A673 (cell line): ENCODE data around the gene DKKL1.

Experiments
- EZH2 ChIP-seq: fragments of 200-600 bp; sonication (generic); IDR thresholded peaks from 2 replicates; pipeline ENCODE4 v1.6.1; 2017; ENCODE audit warnings: borderline replicate concordance, low read depth, mild to moderate bottlenecking, mixed read lengths, antibody characterized with exemption, low read length; ENCODE audit not compliant: poor library complexity, severe bottlenecking
- TF ChIP-seq, protein P1 (sequence below): fragments of 300-800, 200-600 bp; sonication (generic); conservative IDR thresholded peaks from 2 replicates; pipeline ENCODE4 v1.5.1; 2017; ENCODE audit warnings: low read depth, mild to moderate bottlenecking, antibody characterized with exemption, low read length, moderate library complexity, mixed read lengths

DNA sequence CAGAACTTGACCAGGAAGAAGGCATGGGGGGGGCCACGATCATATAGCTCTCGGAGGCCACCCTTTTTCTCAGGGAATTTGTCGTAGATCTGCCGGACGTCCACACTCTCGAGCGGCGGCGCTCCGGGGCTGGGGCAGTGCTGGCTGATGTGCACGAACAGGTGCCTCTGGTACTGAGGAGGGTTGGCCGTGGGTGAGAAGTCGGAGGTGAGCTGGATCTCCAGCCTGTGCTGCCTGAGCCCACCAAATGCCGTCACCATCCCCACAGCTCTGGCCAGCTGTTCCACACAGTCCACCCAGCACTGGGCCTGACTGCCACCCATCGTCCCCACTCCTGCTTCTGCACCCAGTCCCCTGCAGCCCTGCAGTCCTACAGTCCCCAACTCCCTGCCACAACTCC, 16.5 kb upstream of the DKKL1 start:
- TF ChIP-seq, protein P1, sequence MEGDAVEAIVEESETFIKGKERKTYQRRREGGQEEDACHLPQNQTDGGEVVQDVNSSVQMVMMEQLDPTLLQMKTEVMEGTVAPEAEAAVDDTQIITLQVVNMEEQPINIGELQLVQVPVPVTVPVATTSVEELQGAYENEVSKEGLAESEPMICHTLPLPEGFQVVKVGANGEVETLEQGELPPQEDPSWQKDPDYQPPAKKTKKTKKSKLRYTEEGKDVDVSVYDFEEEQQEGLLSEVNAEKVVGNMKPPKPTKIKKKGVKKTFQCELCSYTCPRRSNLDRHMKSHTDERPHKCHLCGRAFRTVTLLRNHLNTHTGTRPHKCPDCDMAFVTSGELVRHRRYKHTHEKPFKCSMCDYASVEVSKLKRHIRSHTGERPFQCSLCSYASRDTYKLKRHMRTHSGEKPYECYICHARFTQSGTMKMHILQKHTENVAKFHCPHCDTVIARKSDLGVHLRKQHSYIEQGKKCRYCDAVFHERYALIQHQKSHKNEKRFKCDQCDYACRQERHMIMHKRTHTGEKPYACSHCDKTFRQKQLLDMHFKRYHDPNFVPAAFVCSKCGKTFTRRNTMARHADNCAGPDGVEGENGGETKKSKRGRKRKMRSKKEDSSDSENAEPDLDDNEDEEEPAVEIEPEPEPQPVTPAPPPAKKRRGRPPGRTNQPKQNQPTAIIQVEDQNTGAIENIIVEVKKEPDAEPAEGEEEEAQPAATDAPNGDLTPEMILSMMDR = no peak
- TF ChIP-seq EZH2 = no peak
